ENCODE measurements around the gene ELF1. TPM values are rescaled to one million over a fixed set of nuclear protein-coding genes. Genes with fewer than 3 reads are reported as not detected.

Gene ELF1
- total and polyA plus RNA-seq, 2 of the 4 experiments (the other 2 are of a cell fraction): 25.4 to 27.6 TPM

DNA sequence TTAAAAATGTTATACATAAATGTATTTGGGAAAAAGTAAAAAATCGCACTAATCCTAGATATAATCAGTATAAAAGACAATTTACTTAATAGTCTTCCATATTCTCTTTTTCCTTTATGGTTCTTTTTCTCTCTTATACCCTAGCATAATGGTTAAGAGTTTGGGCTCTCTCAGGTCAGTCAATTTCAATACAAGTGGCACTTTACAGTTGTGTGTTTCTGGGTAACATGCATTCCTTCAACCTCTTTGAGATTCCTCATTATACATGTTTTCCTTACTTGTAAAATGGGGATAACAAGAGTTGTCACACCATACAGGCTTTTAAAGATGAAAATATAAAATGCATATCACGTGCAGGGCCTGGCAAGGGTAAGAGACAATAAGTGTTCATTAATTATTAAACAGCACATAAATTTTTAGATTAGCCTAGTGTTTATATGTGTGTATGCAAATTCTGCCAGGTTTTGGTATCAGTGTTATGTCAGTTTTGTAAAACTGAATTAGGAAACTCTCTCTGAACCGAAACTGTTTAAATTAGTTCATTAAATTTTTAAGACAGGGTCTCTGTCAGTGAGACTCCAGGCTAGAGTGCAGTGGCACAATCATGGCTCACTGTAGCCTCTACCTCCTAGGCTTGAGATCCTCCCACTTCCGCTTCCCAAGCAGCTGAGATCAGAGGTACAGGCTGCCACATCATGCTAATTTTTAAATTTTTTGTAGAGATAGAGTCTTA lies 49.8 kb downstream of the ELF1 start:
- H3K18ac ChIP-seq (ENCODE audit: low read depth, low read length): no peak overlapping the region
- no CpG with 5 or more reads among the region's 4 CpGs for WGBS, 2 experiments (ENCODE audit: extremely low coverage in 2 of 2, insufficient read length in 1 of 2)
- ChIA-PET CTCF (no interaction called here), POLR2A (ENCODE audit: unreplicated experiment) (no interaction called here)
- no peak overlapping the region for H4K8ac ChIP-seq (ENCODE audit: low read depth in 2 of 2, low read length in 2 of 2)
- dilution Hi-C loops (cut with HindIII; ENCODE audit: low sequenced_read_pairs, unreplicated experiment): no loop called here
- no peak overlapping the region for H3K4me2 ChIP-seq (ENCODE audit: low read depth, low read length)
- peaks cover 20 to 46% of the 10 kb centered on the region in 2 experiments for H3K79me1 ChIP-seq (ENCODE audit: low read depth in 1 of 2, low read length in 2 of 2)
- H2BK20ac ChIP-seq (ENCODE audit: low read depth, low read length): no peak overlapping the region
- no peak overlapping the region for H2BK15ac ChIP-seq (ENCODE audit: low read depth, low read length)
- H4K20me1 ChIP-seq (ENCODE audit: insufficient read depth, low read length): peaks cover 20% of the 10 kb centered on the region
- no peak overlapping the region for H3K4ac ChIP-seq (ENCODE audit: low read depth, low read length)
- no TSS peak for BruUV-seq (replicated peaks)
- no peak overlapping the region for H2AK9ac ChIP-seq (replicated peaks; ENCODE audit: low read depth, low read length, poor library complexity)
- H3K9me3 ChIP-seq (ENCODE audit: control insufficient read depth, insufficient read depth, low read length): no peaks in the 10 kb centered on the region
- H3K4me1 ChIP-seq (ENCODE audit: control insufficient read depth, insufficient read depth, low read length): peaks cover 3% of the 10 kb centered on the region
- no peak overlapping the region for H3K9ac ChIP-seq (ENCODE audit: low read depth, low read length)
- DNase-seq (no peak), ATAC-seq (ENCODE audit: low read depth) (no peak)
- H3K36me3 ChIP-seq (ENCODE audit: control insufficient read depth, insufficient read depth, low read length): no peaks in the 10 kb centered on the region
- no peak overlapping the region for H2AFZ ChIP-seq (replicated peaks; ENCODE audit: low read length, poor library complexity)
- H4K5ac ChIP-seq (ENCODE audit: low read depth, low read length): no peak overlapping the region
- no peak overlapping the region for H3K14ac ChIP-seq (replicated peaks; ENCODE audit: low read depth, low read length)
- no peak overlapping the region for H4K91ac ChIP-seq (ENCODE audit: insufficient read depth, low read depth, low read length)
- H2AK5ac ChIP-seq (ENCODE audit: low read depth, low read length): no peak overlapping the region
- intact Hi-C loops (cut with micrococcal nuclease): no loop called here
- no peak overlapping the region for H3K23ac ChIP-seq (ENCODE audit: low read depth, low read length)
- TF ChIP-seq MXI1 (IDR thresholded peaks at IDR 0.05; ENCODE audit: borderline replicate concordance, low read depth, low read length) (no peak), CTCF (conservative IDR thresholded peaks at IDR 0.05; ENCODE audit: low read depth, low read length) (no peak), FOS (IDR thresholded peaks at IDR 0.05; ENCODE audit: low read depth, low read length) (no peak), USF2 (IDR thresholded peaks at IDR 0.05; ENCODE audit: low read depth, low read length) (no peak), MAZ (IDR thresholded peaks at IDR 0.05; ENCODE audit: borderline replicate concordance, low read depth, low read length) (no peak), NFE2L2 (IDR thresholded peaks at IDR 0.05; ENCODE audit: low read depth, low read length) (no peak), MAFK (IDR thresholded peaks at IDR 0.05; ENCODE audit: low read depth, low read length) (no peak), RAD21 (IDR thresholded peaks at IDR 0.05; ENCODE audit: low read length) (no peak), CHD1 (IDR thresholded peaks at IDR 0.05; ENCODE audit: low read depth, low read length) (no peak), RCOR1 (IDR thresholded peaks at IDR 0.05; ENCODE audit: insufficient replicate concordance, low read length) (no peak), CEBPB (IDR thresholded peaks at IDR 0.05; ENCODE audit: low read depth, low read length) (no peak), POLR2A (IDR thresholded peaks at IDR 0.05; ENCODE audit: low read depth, low read length) (no peak)
- no peak overlapping the region for H2BK120ac ChIP-seq (ENCODE audit: low read depth, low read length)
- no peak overlapping the region for H3K27ac ChIP-seq (ENCODE audit: insufficient read depth, low read length)
- no peak overlapping the region for H2BK5ac ChIP-seq (ENCODE audit: low read depth, low read length, poor library complexity, severe bottlenecking)
- no peaks in the 10 kb centered on the region for H3K9me1 ChIP-seq (ENCODE audit: insufficient read depth, low read length)
- no peak overlapping the region for H3K4me3 ChIP-seq (ENCODE audit: insufficient read depth, low read depth, low read length)
- H3K27me3 ChIP-seq (ENCODE audit: control insufficient read depth, insufficient read depth, low read length): no peaks in the 10 kb centered on the region
- in situ Hi-C loops (cut with MboI; ENCODE audit: low sequenced_read_pairs): no loop called here
- no peak overlapping the region for H3K56ac ChIP-seq (ENCODE audit: extremely low read depth, insufficient read depth, low read length)
